ENCODE measurements around the gene SLC2A4.

The SLC2A4 gene

GRCh38 chr17:7281074-7281952 lies at the start of gene SLC2A4:
TSS of gene SLC2A4 (plus strand) at chr17:7281718. CDS start at chr17:7281935, 217 bp downstream.
- peak within 1 kb of the TSS; percentile 68 for H3K27ac ChIP-seq
- no peak for TF ChIP-seq ZFX (IDR thresholded peaks at IDR 0.05)
- no peak for TF ChIP-seq CTCF (conservative IDR thresholded peaks at IDR 0.05)

- TF ChIP-seq CTCF (conservative IDR thresholded peaks at IDR 0.05), result no peak
- no peak for TF ChIP-seq ZFX (IDR thresholded peaks at IDR 0.05)
- H3K27ac ChIP-seq, result no peak overlapping the region
Observed at GRCh38 chr17:7232114-7232513, 49.4 kb upstream of the SLC2A4 start.

- peak overlapping the region; percentile 89 for H3K27ac ChIP-seq
- no peak for TF ChIP-seq ZFX (IDR thresholded peaks at IDR 0.05)
- TF ChIP-seq CTCF (conservative IDR thresholded peaks at IDR 0.05), result no peak
Observed at GRCh38 chr17:7233701-7234082, 47.8 kb upstream of the SLC2A4 start.

- TF ChIP-seq CTCF (conservative IDR thresholded peaks at IDR 0.05) (no peak), ZFX (IDR thresholded peaks at IDR 0.05) (peak; percentile 36; the same call in 1 of the 2 replicates)
- H3K27ac ChIP-seq, result peak within 1 kb of the TSS; percentile 89
Observed at GRCh38 chr17:7234083-7234951, 47.2 kb upstream of the SLC2A4 start, which contains the start of gene DVL2. TSS of gene DVL2 (minus strand) at chr17:7234517. CDS start at chr17:7234262, 255 bp downstream.

GRCh38 chr17:7235693-7236665 lies 45.5 kb upstream of the SLC2A4 start:
- TF ChIP-seq ZFX (IDR thresholded peaks at IDR 0.05) (no peak), CTCF (conservative IDR thresholded peaks at IDR 0.05) (no peak)
- peak overlapping the region; percentile 89; the same call in 1 of the 2 replicates for H3K27ac ChIP-seq

GRCh38 chr17:7236808-7237207 lies 44.7 kb upstream of the SLC2A4 start:
- H3K27ac ChIP-seq, result no peak overlapping the region
- no peak for TF ChIP-seq ZFX (IDR thresholded peaks at IDR 0.05)
- no peak for TF ChIP-seq CTCF (conservative IDR thresholded peaks at IDR 0.05)
